EL (cell line): ENCODE results near the gene TSEN54.

Source experiments
- DNase-seq: peaks from one replicate; pipeline ENCODE4 v3.0.0-alpha.2; 2016

TSEN54 gene

DNA sequence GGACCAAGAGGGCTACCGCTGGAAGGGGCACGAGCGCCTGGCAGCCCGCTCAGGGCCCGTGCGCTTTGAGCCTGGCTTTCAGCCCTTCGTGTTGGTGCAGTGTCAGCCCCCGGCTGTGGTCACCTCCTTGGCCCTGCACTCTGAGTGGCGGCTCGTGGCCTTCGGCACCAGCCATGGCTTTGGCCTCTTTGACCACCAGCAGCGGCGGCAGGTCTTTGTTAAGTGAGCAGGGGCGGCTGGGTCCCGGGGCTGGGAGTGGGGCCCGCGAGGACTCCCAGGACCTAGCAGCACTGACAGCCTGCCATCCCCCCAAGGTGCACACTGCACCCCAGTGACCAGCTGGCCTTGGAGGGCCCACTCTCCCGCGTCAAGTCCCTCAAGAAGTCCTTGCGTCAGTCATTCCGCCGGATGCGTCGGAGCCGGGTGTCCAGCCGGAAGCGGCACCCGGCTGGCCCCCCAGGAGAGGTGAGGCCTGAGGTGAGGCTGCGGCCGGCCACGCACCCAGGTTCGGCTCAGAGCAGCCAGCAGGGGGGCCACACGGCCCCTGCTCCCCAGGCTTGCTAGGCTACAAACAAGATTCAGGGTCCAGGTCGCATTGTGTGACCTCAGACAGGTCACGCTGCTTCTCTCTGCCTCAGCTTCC is 53.8 kb downstream of the TSEN54 start:
- no peak for DNase-seq

DNA sequence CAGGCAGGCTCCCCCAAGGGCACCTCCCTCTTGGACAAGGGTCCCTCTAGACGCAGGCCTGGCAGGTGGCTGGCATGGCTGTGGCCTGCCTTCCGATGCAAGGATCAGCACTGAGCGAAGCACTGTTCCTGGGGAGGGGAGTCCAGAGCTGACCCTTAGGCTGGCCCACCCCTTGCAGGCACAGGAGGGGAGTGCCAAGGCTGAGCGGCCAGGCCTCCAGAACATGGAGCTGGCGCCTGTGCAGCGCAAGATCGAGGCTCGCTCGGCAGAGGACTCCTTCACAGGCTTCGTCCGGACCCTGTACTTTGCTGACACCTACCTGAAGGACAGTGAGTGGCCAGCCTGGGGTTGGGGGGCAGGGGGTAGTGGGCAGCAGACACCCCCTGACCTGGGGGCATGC is 54.4 kb downstream of the TSEN54 start:
- no peak for DNase-seq

- DNase-seq = no peak
Measured at GRCh38 chr17:75571197-75571884, 55.0 kb downstream of the TSEN54 start.

DNA sequence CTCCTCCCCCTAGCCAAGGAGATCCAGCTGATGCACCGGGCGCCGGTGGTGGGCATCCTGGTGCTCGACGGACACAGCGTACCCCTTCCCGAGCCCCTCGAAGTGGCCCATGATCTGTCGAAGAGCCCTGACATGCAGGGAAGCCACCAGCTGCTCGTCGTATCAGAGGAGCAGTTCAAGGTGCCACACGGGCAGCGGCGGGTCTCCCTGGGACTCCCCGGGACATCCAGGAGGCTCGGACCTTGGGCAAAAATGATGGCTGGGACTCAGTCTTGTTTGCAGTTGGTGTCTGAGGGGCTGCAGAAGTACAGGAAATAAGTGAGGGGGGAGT is 55.5 kb downstream of the TSEN54 start:
- no peak for DNase-seq

- no peak for DNase-seq
Measured at GRCh38 chr17:75572713-75573539, 56.6 kb downstream of the TSEN54 start.

DNA sequence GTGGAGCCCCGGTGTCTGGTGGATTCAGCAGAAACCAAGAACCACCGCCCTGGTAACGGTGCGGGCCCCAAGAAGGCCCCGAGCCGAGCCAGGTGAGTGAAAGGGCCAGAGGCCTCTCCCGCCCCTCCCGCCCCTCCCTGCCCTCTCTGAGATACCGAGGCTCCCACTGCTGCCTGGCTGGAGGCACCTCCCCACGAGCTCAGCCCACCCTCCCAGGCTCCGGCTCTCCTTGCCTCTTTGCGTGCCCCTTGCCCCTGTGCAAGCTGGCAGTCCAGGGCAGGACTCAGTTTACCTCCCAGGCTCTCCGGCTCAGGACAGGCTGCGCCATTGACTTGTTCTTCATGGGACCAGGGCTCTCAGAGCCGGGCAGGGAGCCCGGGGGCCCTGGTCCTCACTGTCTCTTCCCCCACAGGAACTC is 57.2 kb downstream of the TSEN54 start:
- no peak for DNase-seq

DNA sequence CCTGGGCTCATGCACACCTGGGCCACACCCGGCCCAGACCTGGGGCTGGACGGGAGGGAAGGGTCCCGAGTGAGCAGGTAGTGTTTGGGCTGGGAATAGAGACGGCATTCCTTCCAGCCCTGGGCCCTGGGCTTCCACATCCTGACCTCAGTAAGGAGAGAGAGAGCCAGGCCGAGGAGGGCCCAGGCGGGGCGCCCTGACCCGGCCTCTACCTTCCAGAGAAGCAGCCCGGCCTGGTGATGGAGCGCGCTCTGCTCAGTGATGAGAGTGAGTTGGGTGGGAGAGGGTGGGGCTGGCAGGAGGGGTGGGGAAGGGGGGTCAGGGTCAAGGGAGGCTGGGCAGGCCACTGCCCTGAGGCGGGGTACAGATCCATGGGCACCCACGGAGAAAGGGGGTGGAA is 57.7 kb downstream of the TSEN54 start:
- DNase-seq = no peak
